ENCODE results near the gene SZRD1.

DNA sequence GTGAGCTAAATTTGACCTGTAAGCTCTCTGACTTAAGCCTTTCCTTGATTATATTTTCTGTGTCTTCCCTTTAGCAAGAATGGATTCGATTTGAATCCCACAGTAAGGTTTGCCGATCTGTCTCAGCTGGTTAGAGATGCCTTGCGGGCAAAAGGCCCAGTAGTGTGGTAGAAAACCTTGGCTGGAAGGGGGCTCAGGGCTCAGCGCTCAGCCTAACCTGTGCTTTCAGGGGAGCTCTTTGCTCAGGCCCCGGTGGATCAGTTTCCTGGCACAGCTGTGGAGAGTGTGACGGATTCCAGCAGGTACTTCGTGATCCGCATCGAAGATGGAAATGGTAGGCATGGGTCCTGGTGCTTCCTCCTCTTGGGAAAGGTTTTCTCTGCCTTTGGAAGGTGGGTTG, 80.6 kb downstream of the SZRD1 start:
- TF ChIP-seq, protein P1, sequence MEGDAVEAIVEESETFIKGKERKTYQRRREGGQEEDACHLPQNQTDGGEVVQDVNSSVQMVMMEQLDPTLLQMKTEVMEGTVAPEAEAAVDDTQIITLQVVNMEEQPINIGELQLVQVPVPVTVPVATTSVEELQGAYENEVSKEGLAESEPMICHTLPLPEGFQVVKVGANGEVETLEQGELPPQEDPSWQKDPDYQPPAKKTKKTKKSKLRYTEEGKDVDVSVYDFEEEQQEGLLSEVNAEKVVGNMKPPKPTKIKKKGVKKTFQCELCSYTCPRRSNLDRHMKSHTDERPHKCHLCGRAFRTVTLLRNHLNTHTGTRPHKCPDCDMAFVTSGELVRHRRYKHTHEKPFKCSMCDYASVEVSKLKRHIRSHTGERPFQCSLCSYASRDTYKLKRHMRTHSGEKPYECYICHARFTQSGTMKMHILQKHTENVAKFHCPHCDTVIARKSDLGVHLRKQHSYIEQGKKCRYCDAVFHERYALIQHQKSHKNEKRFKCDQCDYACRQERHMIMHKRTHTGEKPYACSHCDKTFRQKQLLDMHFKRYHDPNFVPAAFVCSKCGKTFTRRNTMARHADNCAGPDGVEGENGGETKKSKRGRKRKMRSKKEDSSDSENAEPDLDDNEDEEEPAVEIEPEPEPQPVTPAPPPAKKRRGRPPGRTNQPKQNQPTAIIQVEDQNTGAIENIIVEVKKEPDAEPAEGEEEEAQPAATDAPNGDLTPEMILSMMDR (IDR thresholded peaks at IDR 0.05): no peak
- TF ChIP-seq POLR2AphosphoS5 (IDR thresholded peaks at IDR 0.05) (no peak), POLR2A (IDR thresholded peaks at IDR 0.05) (no peak)

Data from sigmoid colon (tissue), 4 donors.